Measurements from ENCODE around the gene NKAIN2.

The NKAIN2 gene

GRCh38 chr6:124522335-124522734, 718.7 kb downstream of the NKAIN2 start:
- H3K4me3 ChIP-seq (ENCODE audit: low read depth, low read length): no peak overlapping the region
- no peak for DNase-seq (ENCODE audit: low read depth)
- TF ChIP-seq CTCF (IDR thresholded peaks at IDR 0.05; ENCODE audit: insufficient read depth, low read depth, low read length, missing control alignments): no peak

- no peak for TF ChIP-seq CTCF (IDR thresholded peaks at IDR 0.05; ENCODE audit: insufficient read depth, low read depth, low read length, missing control alignments)
- H3K4me3 ChIP-seq (ENCODE audit: low read depth, low read length): no peak overlapping the region
- no peak for DNase-seq (ENCODE audit: low read depth)
Observed at GRCh38 chr6:124524491-124525200, 721.0 kb downstream of the NKAIN2 start.

- no peak for TF ChIP-seq CTCF (IDR thresholded peaks at IDR 0.05; ENCODE audit: insufficient read depth, low read depth, low read length, missing control alignments)
- DNase-seq (ENCODE audit: low read depth): no peak
- no peak overlapping the region for H3K4me3 ChIP-seq (ENCODE audit: low read depth, low read length)
Observed at GRCh38 chr6:124530926-124531325, 727.3 kb downstream of the NKAIN2 start.

DNA sequence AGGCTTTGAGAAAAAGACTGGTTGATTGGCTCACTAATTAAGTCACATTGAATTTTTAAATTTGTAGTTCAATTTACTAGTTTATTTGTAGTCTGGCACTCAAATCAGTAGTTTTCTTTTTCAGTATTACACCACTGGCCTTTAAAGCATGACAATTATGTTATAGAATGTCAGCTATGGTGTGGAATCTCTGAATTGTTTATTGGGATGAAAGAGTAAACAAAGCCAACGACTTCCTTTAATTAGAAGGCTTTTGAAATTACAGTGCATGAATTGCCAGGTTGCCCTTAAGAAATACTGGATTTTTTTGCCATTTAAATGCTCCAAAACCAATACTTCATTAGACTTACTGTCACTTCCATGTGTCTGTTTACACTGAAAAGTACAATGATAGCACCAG, 731.6 kb downstream of the NKAIN2 start:
- H3K4me3 ChIP-seq (ENCODE audit: low read depth, low read length): no peak overlapping the region
- no peak for DNase-seq (ENCODE audit: low read depth)
- TF ChIP-seq CTCF (IDR thresholded peaks at IDR 0.05; ENCODE audit: insufficient read depth, low read depth, low read length, missing control alignments): no peak

GRCh38 chr6:124535746-124536145, 732.1 kb downstream of the NKAIN2 start:
- TF ChIP-seq CTCF (IDR thresholded peaks at IDR 0.05; ENCODE audit: insufficient read depth, low read depth, low read length, missing control alignments): no peak
- no peak overlapping the region for H3K4me3 ChIP-seq (ENCODE audit: low read depth, low read length)
- no peak for DNase-seq (ENCODE audit: low read depth)

- H3K4me3 ChIP-seq (ENCODE audit: low read depth, low read length): no peak overlapping the region
- no peak for TF ChIP-seq CTCF (IDR thresholded peaks at IDR 0.05; ENCODE audit: insufficient read depth, low read depth, low read length, missing control alignments)
- DNase-seq (ENCODE audit: low read depth): no peak
Observed at GRCh38 chr6:124536157-124536841, 732.6 kb downstream of the NKAIN2 start.

All from GM12865 (cell line).